Spleen (tissue), 7 donors: Measurements from ENCODE around the gene CDC42EP2.

Experiments
- POLR2A ChIP-seq, 3 donors: fragments of 450-650 bp; IDR thresholded peaks; one replicate each; pipeline ENCODE4 v1.5.1; 2017; ENCODE audit warnings: antibody characterized with exemption in 3 of 3, mild to moderate bottlenecking in 1 of 3
- TF ChIP-seq, protein P1 (sequence below), 11 experiments: fragments of 200-600 bp in 7 of 11; fragments of 450-650 bp in 4 of 11; sonication (generic) in 4 of 11; IDR thresholded peaks in 8 of 11; conservative IDR thresholded peaks in 3 of 11; 1 replicate in 7 of 11; 2 replicates in 4 of 11; pipeline versions ENCODE4 v1.4.0 to v1.8.0; 2016 to 2021; ENCODE audit warnings: antibody characterized with exemption in 11 of 11, inconsistent platforms in 4 of 11, mild to moderate bottlenecking in 1 of 11
- donor health status: DM: no; HTN: no; CAD: no; lungs with moderate emphysema.
- donor health status: DM: no; HTN: no; CAD: no.
- donor health status: DM: no; HTN: no; CAD: no.

DNA sequence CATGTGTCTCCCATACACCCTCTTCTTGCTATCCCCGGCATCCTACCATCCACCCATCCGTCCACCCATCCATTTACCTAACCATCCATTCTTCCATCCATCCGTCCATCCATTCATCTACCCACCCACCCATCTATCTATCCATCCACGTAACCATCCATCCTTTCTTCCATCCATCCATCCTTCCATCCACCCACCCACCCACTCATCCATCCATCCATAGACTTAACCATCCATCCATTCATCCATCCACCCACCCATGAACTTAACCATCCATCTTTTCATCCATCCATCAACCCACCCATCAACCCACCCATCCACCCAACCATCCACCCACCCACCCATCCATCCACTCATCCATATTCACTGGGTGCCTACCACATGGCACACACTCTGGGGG is 10.6 kb upstream of the CDC42EP2 start:
- TF ChIP-seq, protein P1, sequence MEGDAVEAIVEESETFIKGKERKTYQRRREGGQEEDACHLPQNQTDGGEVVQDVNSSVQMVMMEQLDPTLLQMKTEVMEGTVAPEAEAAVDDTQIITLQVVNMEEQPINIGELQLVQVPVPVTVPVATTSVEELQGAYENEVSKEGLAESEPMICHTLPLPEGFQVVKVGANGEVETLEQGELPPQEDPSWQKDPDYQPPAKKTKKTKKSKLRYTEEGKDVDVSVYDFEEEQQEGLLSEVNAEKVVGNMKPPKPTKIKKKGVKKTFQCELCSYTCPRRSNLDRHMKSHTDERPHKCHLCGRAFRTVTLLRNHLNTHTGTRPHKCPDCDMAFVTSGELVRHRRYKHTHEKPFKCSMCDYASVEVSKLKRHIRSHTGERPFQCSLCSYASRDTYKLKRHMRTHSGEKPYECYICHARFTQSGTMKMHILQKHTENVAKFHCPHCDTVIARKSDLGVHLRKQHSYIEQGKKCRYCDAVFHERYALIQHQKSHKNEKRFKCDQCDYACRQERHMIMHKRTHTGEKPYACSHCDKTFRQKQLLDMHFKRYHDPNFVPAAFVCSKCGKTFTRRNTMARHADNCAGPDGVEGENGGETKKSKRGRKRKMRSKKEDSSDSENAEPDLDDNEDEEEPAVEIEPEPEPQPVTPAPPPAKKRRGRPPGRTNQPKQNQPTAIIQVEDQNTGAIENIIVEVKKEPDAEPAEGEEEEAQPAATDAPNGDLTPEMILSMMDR (IDR thresholded peaks at IDR 0.05 in 8 of 11, conservative IDR thresholded peaks at IDR 0.05 in 3 of 11), result no peak
- TF ChIP-seq POLR2A (IDR thresholded peaks at IDR 0.05), result no peak
